GM21447 (cell line): ENCODE measurements around the gene LMNTD2.
"Not testable (repeated sequence)": the region's sequence is repeated elsewhere in the genome, so short reads cannot be mapped to it uniquely, and the experiment has no call there.

Experiments
- ATAC-seq: cut with Tn5 transposase; IDR thresholded peaks from one replicate; pipeline ENCODE4 v1.9.1; 2021; ENCODE audit not compliant: unreplicated experiment

LMNTD2 gene

DNA sequence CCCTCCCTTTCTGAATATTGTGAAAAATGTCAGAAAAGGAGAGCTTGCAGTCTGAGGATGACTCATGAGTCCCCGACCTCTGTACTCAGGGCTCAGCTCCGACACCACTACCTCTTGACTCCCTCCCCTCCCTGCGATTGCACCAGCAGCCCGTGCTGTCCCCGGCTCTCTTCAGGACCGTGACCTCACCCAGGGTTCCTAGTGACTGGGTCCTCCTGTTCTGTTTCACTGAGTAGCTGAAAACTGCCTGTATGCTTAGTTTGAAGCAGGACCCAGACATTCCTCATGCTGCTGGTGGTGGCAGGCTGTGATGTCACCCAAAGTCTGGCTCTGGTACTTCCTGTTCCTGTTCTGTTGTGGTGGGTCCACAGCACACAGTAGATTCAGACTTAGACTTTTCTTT, 27.4 kb upstream of the LMNTD2 start:
- no peak for ATAC-seq

DNA sequence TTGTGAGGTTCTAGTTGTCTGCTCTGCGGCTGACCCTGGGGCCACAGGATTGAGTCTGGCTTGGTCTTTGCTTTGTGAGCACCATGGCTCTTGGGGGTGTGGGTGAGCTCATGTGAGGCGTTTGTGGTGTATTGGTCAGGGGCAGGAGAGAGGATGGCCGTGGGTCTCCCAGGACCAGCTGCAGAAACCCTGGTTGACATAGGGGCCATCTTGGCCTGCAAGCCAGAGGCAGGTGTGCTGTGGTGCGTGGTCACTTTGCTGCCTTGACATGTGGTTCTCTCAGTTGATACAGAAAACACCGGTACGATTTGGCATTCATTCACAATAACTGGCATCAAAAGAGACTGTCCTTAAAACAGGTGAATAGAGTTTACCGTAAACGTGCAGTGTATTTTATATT, 27.0 kb upstream of the LMNTD2 start:
- no peak for ATAC-seq

DNA sequence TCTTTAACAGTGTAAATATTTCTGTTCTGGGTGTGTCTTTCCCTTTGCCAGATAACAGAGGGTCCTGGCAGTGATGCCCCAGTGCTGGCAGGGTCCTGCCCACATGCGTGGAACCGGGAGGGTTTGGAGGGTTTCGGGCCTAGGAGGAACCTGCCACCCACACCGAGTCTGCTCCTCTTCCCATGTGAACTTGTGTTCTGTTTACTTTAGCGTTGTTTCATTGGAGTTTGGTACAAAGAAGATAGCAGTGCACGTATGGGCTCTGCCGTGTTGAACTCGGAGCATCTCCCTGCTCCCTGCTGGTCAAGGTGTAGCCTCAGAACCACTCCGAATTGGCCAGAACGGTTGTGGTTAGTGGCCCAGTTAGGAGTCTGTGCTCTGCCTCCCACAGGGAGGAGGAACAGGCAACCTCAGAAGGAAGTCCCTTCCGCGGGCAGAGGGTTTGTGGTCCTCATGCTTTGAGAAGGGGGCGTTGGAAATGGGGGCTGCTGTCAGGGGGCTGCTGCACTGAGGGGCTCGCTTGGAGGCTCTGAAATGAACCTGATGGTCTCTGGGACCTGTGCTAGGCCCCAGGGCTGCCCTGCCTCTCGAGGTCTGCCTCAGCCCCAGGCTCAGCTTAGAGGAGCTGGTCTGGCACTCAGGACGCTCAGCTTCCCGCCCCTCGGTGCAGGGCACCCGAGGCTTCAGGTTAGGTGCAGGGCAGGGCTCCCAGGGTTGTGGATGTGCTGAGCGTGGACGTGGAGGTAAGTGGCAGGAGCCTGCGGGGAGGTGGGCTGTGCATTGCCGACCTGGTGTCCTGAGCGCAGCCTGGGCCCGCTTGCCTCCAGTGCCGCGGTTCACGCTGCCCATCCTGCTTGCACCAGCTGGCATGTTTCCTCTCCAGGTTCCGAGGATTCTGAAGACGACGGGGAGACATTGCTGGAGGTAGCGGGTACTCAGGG, 26.1 kb upstream of the LMNTD2 start:
- no peak for ATAC-seq

DNA sequence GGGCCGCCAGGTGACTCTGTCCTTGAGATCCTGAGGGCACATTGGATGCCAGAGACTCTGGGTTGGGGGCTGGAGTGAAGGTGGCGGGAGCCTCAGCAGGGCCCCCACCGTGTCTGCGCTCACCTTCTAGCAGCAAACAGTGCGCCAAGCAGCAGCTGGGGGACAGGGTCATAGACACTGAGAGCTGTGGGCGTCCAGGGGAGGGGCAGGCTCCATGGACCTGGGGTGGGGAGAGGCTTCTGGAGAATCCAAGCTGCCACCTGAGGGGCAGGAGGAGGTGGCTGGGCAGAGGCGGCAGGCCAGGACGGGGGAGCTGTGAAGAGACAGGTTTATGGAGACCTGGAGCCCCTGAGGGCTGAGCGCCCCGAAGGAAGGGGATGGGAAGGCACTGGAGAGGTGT, 23.7 kb upstream of the LMNTD2 start:
- ATAC-seq: no peak

DNA sequence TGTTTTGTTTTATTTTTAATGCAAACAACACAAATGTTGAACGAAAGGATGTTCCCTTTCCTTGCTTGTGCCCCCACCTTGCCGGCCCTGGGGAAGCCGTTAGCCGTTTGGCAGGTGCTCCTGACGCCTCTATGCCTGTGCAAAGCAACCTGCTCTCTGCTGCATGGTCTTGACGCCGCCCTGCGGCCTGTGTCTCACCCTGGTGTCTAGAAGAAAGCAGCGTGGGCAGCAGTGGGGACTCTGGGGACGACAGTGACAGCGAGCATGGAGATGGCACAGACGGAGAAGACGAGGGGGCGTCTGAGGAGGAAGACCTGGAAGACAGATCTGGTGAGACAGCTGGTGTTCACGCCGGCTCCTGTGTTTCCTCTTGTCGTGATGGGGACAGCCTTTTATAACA, 21.2 kb upstream of the LMNTD2 start:
- no peak for ATAC-seq

DNA sequence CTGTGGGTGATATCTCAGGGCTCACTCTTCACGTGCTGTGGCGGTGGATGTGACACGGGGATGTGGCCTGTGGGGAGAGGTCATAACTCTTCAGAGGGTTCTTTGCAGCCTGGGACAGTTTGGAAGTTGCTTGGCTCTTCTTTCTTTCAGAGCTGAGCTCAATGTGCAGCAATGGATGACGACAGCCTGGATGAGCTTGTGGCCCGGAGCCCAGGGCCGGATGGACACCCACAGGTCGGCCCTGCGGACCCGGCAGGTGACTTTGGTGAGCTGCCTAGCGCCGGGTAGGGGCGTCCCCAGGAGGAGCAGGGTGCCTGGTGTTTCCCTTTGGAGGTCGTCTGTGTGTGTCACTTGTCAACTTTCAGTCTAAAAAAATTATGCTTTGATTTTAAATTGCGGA, 20.8 kb upstream of the LMNTD2 start:
- no peak for ATAC-seq

DNA sequence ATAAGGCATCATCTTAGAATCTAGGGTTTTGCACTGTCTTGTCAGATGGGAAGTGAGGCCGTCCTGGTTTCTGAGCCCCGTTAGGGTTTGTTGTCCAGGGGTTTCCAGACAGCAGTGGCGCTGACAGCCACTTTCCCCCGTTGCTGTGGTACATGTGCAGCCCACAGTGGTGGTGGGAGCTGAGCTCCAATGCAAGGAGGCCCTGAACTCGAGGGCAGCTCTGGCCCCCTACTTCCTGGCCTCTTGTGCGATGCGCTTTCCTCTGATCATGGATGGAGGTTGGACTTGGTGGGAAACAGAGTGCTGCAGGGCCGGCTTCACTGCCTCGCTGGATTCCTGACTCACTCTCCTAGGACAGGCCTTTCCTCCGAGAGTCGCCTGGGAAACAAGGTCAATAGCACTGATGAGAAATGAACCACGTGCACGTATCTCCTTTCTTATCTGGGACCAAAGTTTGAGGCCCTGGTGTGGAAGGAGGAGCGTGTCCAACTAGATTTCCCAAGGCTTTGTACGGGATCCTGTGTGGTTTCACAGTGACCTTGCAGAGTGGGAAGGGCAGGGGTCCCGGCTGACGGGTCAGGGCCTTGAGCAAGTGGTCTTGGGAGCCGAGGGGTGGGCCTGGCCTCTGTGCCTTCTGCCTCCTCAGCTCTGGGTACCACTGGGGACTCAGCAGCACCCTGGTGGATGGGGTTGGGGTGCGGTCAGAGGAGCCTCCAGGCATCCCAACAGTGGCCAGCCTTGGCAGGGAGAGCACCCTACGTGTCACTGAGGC, 19.5 kb upstream of the LMNTD2 start:
- no peak for ATAC-seq

DNA sequence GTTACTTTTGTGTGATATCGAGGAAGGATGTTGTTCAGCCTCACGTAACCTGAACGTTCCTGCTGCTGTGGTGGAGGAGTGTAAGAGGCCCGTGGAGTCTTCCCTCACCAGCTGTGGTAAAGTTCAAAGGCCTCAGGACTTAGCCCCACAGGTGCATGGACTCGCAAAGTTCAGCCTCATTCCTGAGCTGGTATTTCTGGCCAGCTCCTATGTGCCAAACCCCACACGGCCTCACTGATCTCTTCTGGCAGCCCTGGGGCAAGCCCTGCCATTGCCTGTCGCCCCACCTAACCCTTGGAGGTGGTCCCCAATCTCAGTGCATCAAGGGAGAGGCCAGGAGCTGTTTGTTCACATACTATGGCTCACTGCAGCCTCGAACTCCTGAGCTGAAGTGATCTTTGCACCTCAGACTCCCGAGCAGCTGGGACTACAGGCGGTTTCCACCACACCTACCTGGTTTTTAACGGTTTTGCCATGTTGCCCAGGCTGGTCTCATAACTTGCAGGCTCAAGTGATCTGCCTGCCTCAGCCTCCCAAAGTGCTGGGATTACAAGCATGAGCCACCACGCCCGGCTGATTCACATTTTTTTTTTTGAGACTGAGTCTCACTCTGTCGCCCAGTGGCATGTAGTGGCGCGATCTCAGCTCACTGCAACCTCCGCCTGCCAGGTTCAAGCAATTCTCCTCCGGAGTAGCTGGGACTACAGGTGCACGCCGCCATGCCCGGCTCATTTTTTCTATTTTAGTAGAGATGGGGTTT, 17.9 kb upstream of the LMNTD2 start:
- ATAC-seq: no peak

DNA sequence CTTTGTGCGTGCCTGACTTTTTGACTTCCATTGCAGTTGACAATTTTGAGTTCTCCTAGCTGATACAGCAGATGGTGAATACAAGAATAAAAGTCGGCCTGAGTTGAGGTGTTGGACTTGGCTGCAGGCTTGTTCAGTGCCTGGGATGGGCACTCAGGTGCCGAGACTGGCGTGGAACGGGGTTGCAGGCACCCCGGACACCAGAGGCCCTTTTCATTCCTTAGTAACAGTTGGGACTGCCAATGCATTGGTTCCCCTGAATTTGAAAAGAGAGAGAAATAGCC, 17.0 kb upstream of the LMNTD2 start:
- ATAC-seq: no peak

DNA sequence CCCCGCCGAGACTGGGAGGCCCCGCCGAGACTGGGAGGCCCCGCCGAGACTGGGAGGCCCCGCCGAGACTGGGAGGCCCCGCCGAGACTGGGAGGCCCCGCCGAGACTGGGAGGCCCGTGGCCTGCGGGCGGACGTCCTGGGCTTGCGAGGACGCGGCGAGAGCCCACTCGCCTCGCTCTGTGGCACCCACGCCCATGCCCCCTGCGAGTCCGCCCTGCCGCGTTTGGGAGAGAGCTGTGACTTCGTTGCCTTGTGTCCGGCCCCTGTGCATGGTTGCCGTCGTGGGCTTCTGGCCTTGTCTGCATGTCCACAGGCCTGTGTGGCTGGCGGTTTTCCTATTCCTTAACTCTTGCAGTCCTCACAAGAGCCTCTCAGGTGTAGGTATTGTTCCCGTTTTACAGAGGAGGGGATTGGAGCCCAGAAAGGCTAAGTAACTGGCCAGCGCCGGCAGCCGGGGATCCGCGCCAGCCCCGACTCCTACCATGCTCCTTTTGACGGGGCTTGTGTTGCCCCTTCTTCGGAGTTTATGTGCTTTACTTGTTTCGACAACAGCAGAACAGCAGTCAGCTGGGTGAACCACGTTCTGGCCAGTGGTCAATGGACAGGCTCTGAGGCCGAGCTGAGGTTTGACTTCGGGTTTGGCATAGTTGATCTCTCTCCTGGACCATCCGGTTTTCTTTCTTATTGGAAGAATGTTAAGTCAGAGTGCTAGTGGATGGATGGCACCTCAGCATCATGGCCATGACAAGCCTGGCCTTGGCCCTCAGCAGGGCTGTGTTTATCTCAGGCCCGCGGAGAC, 16.5 kb upstream of the LMNTD2 start:
- no peak for ATAC-seq

DNA sequence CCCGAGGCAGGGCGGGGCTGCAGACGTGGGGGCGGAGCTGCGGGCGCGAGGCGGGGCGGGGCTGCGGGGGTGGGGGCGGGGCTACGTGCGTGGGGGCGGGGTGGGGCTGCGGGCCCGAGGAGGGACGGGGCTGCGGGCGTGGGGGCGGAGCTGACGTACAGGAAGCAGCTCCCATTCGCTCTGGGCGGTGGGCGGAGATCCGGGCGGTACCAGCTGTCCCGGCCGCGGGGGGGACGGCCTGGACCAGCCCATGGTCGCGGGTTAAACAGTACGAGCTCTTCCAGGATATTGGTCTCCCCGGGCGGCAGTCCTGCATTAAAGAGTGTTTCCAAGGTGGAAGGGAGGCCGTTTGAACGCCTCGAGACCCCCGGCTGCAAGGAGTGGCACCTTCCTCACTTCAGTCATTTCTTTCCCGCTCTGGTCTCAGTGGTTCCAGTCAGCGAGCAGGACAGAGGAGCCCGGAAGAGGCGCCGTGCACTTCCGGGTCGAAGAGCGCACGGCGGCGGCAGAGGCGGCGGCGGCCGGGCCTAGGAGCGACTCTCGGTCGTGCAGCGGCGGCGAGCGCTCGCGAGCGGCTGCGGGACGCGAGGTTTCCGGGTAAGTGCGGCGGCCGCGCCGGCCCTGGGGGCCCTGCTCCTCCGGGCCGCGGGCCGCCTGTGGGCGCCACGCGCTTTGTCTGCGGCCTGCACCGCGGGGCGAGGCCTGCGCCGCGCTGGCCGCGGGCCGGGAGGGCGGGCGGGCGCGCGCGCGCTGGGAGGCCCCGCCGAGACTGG, 15.6 kb upstream of the LMNTD2 start, which contains the start of gene PHRF1:
Gene PHRF1, plus strand, starts transcription at position 475 of the 773 bp plus-strand sequence. CDS start 5,043 bp downstream, outside the sequence.
- ATAC-seq: peak; percentile 83

DNA sequence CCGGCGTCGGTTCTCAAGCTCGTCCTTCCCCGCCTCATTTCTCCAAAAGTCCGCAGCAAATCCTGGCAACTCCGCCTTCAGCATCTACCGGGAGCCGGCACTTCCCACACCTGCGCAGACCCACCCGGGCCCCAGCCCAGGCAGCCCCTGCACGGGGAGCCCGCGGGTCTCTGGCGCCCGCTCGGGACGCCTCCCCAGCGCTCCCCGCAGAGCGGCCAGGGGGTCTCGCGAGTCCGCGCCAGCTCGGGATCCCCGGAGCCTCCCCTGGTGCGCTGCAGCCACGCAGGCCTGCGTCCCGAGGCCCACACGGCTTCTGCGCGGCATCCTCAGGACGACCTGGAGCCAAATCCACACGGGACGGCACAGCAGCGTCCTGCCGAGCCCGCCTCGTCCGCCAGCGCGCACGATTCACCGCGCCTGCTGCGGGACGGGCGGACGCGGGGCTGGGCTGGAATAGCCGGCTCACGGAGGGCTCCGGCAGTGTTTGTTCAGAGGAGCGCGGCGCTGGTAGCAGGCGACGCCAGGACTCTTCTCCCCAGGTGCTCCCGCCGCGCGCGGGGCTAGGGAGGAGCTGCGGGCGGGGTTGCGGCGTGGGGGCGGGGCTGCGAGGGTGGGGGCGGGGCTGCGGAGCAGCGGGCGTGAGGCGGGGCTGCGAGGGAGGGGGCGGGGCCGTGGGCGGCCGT, 14.9 kb upstream of the LMNTD2 start:
- ATAC-seq: no peak

DNA sequence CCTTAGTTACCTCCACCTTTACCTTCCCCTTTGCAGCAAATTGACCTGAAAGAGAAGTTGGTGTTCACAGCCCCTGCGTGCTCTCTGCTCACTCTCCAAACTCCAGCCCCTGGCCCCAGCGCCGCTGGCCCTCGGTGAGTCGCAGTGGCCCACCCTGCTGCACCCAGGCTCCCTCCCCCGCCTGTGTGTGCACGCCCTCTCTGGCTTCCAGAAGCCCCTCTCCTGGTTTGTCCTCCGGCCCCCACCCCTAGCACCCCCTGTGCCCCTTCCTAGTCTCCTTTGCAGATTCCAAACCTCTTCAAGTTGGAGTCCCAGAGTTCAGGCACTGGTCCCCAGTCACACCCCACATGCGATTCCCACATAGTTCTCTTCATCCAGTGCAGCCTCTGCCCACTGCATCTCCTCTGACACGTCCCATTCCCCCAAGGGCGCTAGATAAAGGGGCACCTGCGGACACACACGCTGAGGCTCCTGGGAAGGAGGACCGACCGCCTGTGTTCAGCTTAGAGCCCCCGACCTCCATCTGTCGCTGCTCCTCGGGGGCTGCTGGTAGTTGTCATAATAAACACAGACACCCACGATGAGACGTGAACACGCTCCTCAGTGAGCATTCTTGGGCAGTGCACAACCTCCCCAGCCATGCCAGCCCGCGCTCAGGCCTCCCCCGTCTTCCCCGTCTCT, 14.2 kb upstream of the LMNTD2 start:
- ATAC-seq: no peak

DNA sequence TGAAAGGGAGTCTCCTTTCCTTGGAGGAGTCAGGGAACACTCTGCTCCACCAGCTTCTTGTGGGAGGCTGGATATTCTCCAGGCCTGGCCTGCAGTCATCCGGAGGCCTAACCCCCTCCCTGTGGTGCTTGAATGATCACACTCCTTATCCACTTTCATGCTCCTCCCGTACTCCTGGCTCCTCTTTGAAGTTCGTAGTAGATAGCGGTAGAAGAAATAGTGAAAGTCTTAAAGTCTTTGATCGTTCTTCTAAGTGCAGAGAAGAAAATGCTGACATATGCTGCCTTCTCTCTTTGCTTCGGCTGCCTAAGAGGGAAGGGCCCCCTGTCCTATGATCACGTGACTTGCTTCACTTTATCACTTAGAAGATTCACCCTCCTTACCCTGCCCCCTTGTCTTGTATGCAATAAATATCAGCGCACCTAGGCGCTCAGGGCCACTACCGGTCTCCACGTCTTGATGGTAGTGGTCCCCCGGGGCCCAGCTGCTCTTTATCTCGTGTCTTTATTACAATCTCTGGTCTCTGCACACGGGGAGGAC, 13.6 kb upstream of the LMNTD2 start:
- ATAC-seq: not testable (repeated sequence)

DNA sequence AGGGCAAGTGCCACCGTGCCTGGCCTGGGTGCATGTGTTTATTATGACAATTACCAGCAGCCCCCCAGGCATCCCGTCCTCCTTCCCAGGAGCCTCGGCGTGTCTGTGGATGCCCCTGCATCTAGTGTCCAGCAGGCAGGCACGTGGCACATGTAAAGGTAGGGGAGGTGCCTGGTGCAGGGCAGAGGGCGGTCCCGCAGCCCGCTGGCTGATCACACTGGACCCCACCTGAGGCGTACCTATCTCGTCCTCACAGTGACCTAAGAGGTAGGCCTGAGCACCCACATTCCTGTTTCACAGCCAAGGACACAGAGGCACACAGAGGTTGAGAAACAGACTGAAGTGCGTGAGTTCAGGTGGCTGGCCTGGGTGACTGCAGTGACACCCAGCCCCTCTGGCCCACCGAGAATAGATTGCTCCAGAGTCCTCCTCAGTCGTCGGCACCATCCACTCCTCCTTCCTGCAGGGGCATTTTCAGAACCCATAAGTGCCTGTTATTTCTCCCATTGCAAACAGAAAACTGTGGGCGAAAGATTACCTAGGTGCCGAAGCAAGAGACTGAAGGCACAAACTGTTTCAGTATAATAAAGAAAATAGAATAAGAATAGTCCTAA, 12.7 kb upstream of the LMNTD2 start:
- no peak for ATAC-seq

DNA sequence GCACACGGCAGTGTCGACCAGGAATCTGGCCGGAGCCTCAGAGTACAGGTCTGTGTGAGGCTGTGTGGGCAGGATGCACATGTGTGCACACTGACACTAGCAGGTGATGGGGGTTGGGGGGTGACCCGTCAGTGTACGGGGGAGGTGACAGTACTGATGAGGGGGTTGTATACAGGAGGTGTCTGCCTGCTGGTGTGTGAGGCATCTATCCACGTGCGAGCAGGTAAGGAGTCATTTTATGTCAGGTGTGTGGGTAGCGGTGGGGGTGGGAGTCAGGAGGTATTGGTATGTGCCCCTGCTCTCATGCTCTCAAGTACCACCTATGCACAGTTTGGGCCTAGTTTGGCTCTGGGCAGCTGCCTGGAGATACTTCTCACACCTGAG, 11.3 kb upstream of the LMNTD2 start:
- ATAC-seq: no peak

DNA sequence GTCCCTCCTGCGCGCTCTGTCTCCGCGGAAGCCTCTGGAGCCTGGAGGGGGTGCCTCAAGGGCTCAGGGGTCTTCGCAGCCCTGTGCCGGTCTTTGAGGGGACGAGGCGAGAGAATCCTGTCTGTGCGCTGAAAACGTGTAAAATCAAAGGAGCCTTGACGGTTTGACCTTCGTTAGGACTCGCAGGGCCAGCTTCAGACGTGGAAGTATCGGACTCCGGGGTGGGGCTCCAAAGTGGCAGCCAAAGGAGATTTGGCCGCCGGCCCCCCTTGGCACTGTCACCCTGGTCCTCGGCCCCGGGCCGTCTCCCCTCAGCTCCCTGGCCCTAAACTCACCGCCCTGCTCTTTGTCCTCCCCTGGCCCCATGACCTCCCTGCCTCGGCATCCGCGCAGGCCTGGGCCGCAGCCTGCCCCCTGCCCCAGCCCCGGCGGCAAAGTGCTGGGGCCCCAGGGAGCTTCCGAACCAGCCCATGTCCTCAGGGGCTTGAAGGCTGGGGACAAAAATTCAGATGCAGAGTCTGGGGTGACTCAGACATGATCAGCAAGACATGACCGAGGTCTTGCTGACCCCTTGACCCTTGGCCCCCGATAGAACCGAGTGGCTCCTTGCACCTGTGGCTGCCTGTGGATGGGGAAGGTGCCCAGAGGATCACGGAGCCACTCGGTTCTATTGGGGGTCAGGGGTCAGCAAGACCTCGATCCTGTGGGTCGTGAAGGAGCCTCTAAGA, 8.8 kb upstream of the LMNTD2 start:
- ATAC-seq: no peak
